GM12891 (cell line): ENCODE data around the gene THTPA.

ENCODE experiments used
- POLR2A ChIP-seq: IDR thresholded peaks from 2 replicates; pipeline ENCODE4 v1.6.1; 2011; ENCODE audit warnings: low read depth, low read length, control low read depth
- POLR2AphosphoS5 ChIP-seq: IDR thresholded peaks from 2 replicates; pipeline ENCODE4 v1.6.1; 2011; ENCODE audit warnings: low read depth, low read length, control low read depth
- TAF1 ChIP-seq: IDR thresholded peaks from 2 replicates; pipeline ENCODE4 v1.6.1; 2011; ENCODE audit warnings: low read depth, low read length, control low read depth

DNA sequence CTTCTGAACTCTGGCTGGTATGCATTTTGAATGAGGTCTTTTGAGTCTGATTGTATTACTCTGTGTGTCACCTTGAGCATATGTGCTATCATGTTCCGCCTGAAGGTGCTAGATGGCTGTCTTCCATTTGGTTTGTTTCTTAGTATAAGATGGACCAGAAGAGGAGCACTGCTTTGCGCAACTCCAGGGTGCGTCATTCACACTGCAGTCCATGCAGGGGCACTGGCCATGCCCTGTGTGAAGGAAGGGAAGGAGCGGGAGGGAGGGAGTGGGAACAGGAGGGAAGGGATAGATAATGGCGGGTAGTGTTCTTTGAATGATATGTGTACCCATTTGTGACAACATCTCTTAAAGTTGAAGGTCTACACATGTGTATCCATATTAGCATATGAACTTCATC, 12.7 kb upstream of the THTPA start:
- TF ChIP-seq POLR2A = no peak
- TF ChIP-seq POLR2AphosphoS5 = no peak
- no peak for TF ChIP-seq TAF1
